Subcutaneous abdominal adipose tissue (tissue), 5 donors: ENCODE results near the gene PUM1.
"Not testable (repeated sequence)": the region's sequence is repeated elsewhere in the genome, so short reads cannot be mapped to it uniquely, and the experiment has no call there.

ENCODE experiments used
- H3K27ac ChIP-seq: one replicate; pipeline ENCODE4 v1.7.0; 2013; ENCODE audit warnings: low read depth, mild to moderate bottlenecking, inconsistent platforms, low read length, moderate library complexity
- H3K27me3 ChIP-seq, 5 donors: one replicate each; pipeline ENCODE4 v1.7.0; 2013; ENCODE audit warnings: low read length in 5 of 5, inconsistent platforms in 1 of 5; ENCODE audit not compliant: control insufficient read depth in 5 of 5, insufficient read depth in 4 of 5
- H3K36me3 ChIP-seq, 5 donors: one replicate each; pipeline ENCODE4 v1.7.0; 2013; ENCODE audit warnings: low read length in 5 of 5; ENCODE audit not compliant: control insufficient read depth in 5 of 5, insufficient read depth in 5 of 5
- H3K4me1 ChIP-seq, 5 donors: one replicate each; pipeline ENCODE4 v1.7.0; 2013; ENCODE audit warnings: low read length in 5 of 5, mild to moderate bottlenecking in 3 of 5, moderate library complexity in 1 of 5; ENCODE audit not compliant: control insufficient read depth in 5 of 5, insufficient read depth in 5 of 5
- H3K4me3 ChIP-seq, 5 donors: one replicate each; pipeline ENCODE4 v1.7.0; 2013; ENCODE audit warnings: low read length in 5 of 5, low read depth in 1 of 5
- H3K9ac ChIP-seq, 5 donors: one replicate each; pipeline ENCODE4 v1.7.0; 2013; ENCODE audit warnings: low read length in 5 of 5, mild to moderate bottlenecking in 4 of 5, moderate library complexity in 3 of 5
- H3K9me3 ChIP-seq, 5 donors: one replicate each; pipeline ENCODE4 v1.7.0; 2013; ENCODE audit warnings: low read length in 5 of 5; ENCODE audit not compliant: control insufficient read depth in 5 of 5
- donor health status: healthy.
- donor health status: healthy.
- donor health status: healthy.
- donor health status: healthy.
- donor health status: healthy.

Gene PUM1

GRCh38 chr1:31064111-31064717 is 1.3 kb downstream of the PUM1 start:
- no peaks in the 10 kb centered on the region for H3K27me3 ChIP-seq
- peak overlapping the region; percentile 88 to 97 (median 94) for H3K4me3 ChIP-seq
- no peaks in the 10 kb centered on the region for H3K9me3 ChIP-seq
- peaks cover 0 to 2% (median 1%) of the 10 kb centered on the region in 5 donors for H3K36me3 ChIP-seq
- H3K27ac ChIP-seq: peak overlapping the region; percentile 100
- H3K9ac ChIP-seq: peak overlapping the region; percentile 97 to 100 (median 99)
- H3K4me1 ChIP-seq: peaks cover 3 to 41% (median 38%) of the 10 kb centered on the region in 5 donors

GRCh38 chr1:31063631-31064030 is 1.9 kb downstream of the PUM1 start:
- no peaks in the 10 kb centered on the region for H3K9me3 ChIP-seq
- peaks cover 0 to 7% (median 7%) of the 10 kb centered on the region in 5 donors for H3K36me3 ChIP-seq
- peak overlapping the region; percentile 88 to 97 (median 94) for H3K4me3 ChIP-seq
- H3K27me3 ChIP-seq: no peaks in the 10 kb centered on the region
- peak overlapping the region; percentile 100 for H3K27ac ChIP-seq
- peaks cover 4 to 43% (median 39%) of the 10 kb centered on the region in 5 donors for H3K4me1 ChIP-seq
- peak overlapping the region; percentile 97 to 100 (median 99) for H3K9ac ChIP-seq

- Histone ChIP-seq H3K27me3 (no peaks in the 10 kb centered on the region), H3K4me1 (peaks cover 4 to 43% (median 39%) of the 10 kb centered on the region in 5 donors), H3K9me3 (no peaks in the 10 kb centered on the region), H3K4me3 (peak overlapping the region in 2 of 5 donors; percentile 94 to 97), H3K27ac (peak overlapping the region; percentile 100), H3K9ac (peak overlapping the region; percentile 48 to 100 (median 97)), H3K36me3 (peaks cover 0 to 10% (median 8%) of the 10 kb centered on the region in 5 donors)
Measured at GRCh38 chr1:31062867-31063380, 2.6 kb downstream of the PUM1 start.

GRCh38 chr1:31062162-31062866 is 3.2 kb downstream of the PUM1 start:
- Histone ChIP-seq H3K36me3 (peaks cover 0 to 10% (median 8%) of the 10 kb centered on the region in 5 donors), H3K27ac (peak overlapping the region; percentile 100), H3K9ac (peak overlapping the region in 3 of 5 donors; percentile 48 to 100 (median 59)), H3K4me1 (peaks cover 4 to 43% (median 39%) of the 10 kb centered on the region in 5 donors), H3K4me3 (peak overlapping the region in 1 of 5 donors; percentile 97)
- H3K27me3 ChIP-seq, H3K9me3 ChIP-seq: not testable (repeated sequence)

- no peak overlapping the region for H3K4me3 ChIP-seq
- H3K27me3 ChIP-seq: no peaks in the 10 kb centered on the region
- H3K9me3 ChIP-seq: no peaks in the 10 kb centered on the region
- peaks cover 1 to 58% (median 46%) of the 10 kb centered on the region in 5 donors for H3K4me1 ChIP-seq
- H3K36me3 ChIP-seq: peaks cover 5 to 22% (median 20%) of the 10 kb centered on the region in 5 donors
- no peak overlapping the region for H3K27ac ChIP-seq
- no peak overlapping the region for H3K9ac ChIP-seq
Measured at GRCh38 chr1:31058012-31058411, 7.5 kb downstream of the PUM1 start.

GRCh38 chr1:31055953-31056352 is 9.6 kb downstream of the PUM1 start:
- peaks cover 1 to 59% (median 44%) of the 10 kb centered on the region in 5 donors for H3K4me1 ChIP-seq
- no peak overlapping the region for H3K4me3 ChIP-seq
- H3K27me3 ChIP-seq: no peaks in the 10 kb centered on the region
- H3K9ac ChIP-seq: no peak overlapping the region
- peaks cover 5 to 22% (median 20%) of the 10 kb centered on the region in 5 donors for H3K36me3 ChIP-seq
- no peaks in the 10 kb centered on the region for H3K9me3 ChIP-seq
- H3K27ac ChIP-seq: no peak overlapping the region

GRCh38 chr1:31055501-31055900 is 10.0 kb downstream of the PUM1 start:
- Histone ChIP-seq H3K9me3 (no peaks in the 10 kb centered on the region), H3K27me3 (no peaks in the 10 kb centered on the region), H3K9ac (no peak overlapping the region), H3K4me1 (peaks cover 1 to 60% (median 46%) of the 10 kb centered on the region in 5 donors), H3K36me3 (peaks cover 5 to 22% (median 20%) of the 10 kb centered on the region in 5 donors), H3K27ac (peak overlapping the region; percentile 94), H3K4me3 (no peak overlapping the region)

- Histone ChIP-seq H3K9ac (no peak overlapping the region), H3K4me3 (no peak overlapping the region), H3K27ac (peak overlapping the region; percentile 94), H3K36me3 (peaks cover 5 to 22% (median 20%) of the 10 kb centered on the region in 5 donors), H3K27me3 (no peaks in the 10 kb centered on the region), H3K4me1 (peaks cover 1 to 57% (median 44%) of the 10 kb centered on the region in 5 donors), H3K9me3 (no peaks in the 10 kb centered on the region)
Measured at GRCh38 chr1:31054958-31055481, 10.5 kb downstream of the PUM1 start.

- H3K27ac ChIP-seq: peak overlapping the region; percentile 94
- peaks cover 5 to 22% (median 20%) of the 10 kb centered on the region in 5 donors for H3K36me3 ChIP-seq
- peaks cover 1 to 57% (median 44%) of the 10 kb centered on the region in 5 donors for H3K4me1 ChIP-seq
Measured at GRCh38 chr1:31054349-31054748, 11.2 kb downstream of the PUM1 start.

More at GRCh38 chr1:31054349-31054748, 11.2 kb downstream of the PUM1 start:
- no peak overlapping the region for H3K9ac ChIP-seq
- no peaks in the 10 kb centered on the region for H3K27me3 ChIP-seq
- no peak overlapping the region for H3K4me3 ChIP-seq
- no peaks in the 10 kb centered on the region for H3K9me3 ChIP-seq
